Heart right ventricle (tissue), 16 donors: Measurements from ENCODE around the gene TBC1D8. TPM values are rescaled to one million over a fixed set of nuclear protein-coding genes. Genes with fewer than 3 reads are reported as not detected.

Source experiments
- ATAC-seq, 8 donors: fragments of 200-7000 bp; cut with Tn5 transposase; one replicate each; pipeline ENCODE4 v1.9.1; 2020; ENCODE audit warnings: mild to moderate bottlenecking in 8 of 8, moderate library complexity in 8 of 8, moderate number of reproducible peaks in 1 of 8
- DNase-seq, 2 donors: peaks; one replicate each; pipeline ENCODE4 v3.0.0-alpha.2; 2020
- H3K27ac ChIP-seq, 10 donors: fragments of 200-600 bp; sonication (generic) in 2 of 10; one replicate each; pipeline versions ENCODE4 v1.5.0 to v1.8.0; 2020 to 2022; ENCODE audit warnings: mild to moderate bottlenecking in 3 of 10
- H3K27me3 ChIP-seq, 7 donors: fragments of 200-600 bp; one replicate each; pipeline ENCODE4 v1.8.0; 2021 to 2022; ENCODE audit warnings: mild to moderate bottlenecking in 2 of 7
- H3K36me3 ChIP-seq, 9 donors: fragments of 200-600 bp; sonication (generic) in 1 of 9; one replicate each; pipeline versions ENCODE4 v1.5.0 to v1.8.0; 2020 to 2022; ENCODE audit warnings: mild to moderate bottlenecking in 2 of 9
- H3K4me1 ChIP-seq, 9 donors: fragments of 200-600 bp; sonication (generic) in 1 of 9; one replicate each; pipeline versions ENCODE4 v1.5.0 to v1.8.0; 2020 to 2022; ENCODE audit warnings: mild to moderate bottlenecking in 4 of 9
- H3K4me3 ChIP-seq, 10 donors: fragments of 200-600 bp; sonication (generic) in 2 of 10; one replicate each; pipeline versions ENCODE4 v1.5.0 to v1.8.0; 2020 to 2022; ENCODE audit warnings: mild to moderate bottlenecking in 7 of 10, moderate library complexity in 2 of 10
- H3K9me3 ChIP-seq, 11 donors: fragments of 200-600 bp in 10 of 11; sonication (generic) in 2 of 11; one replicate each; pipeline versions ENCODE4 v1.5.0 to v1.8.0; 2013 to 2022; ENCODE audit warnings: mild to moderate bottlenecking in 2 of 11, control low read depth in 1 of 11, moderate library complexity in 1 of 11
- WGBS, 2 donors: extraction: QIAGEN DNeasy Blood & Tissue Kit; methylation state at CpG; one replicate each; pipeline ENCODE4 v1.1.7; 2013; ENCODE audit warnings: inconsistent platforms in 1 of 2; 5-methylcytosine and 5-hydroxymethylcytosine counted together
- intact Hi-C, 10 donors: fragments of 100-400 bp; cut with DNase I; formaldehyde crosslinking; loops; one replicate each; pipeline versions ENCODE4 v1.11.1 to v1.14.2; 2022
- polyA plus RNA-seq, 2 donors: library from polyadenylated mRNA; stranded (reverse); fragments of 200-250 nt; gene quantifications; one replicate each; pipeline ENCODE4 v1.2.3, GENCODE V29; 2013
- total RNA-seq, 10 donors: library from RNA; stranded (reverse); fragmentation: NEBNext Ultra II Directional in 3 of 10; extraction: Animal tissue kit (Norgen Biotek cat#: 25700) in 3 of 10; gene quantifications; one replicate each; pipeline versions ENCODE4 v1.2.1 to v1.2.4, GENCODE V29; 2021 to 2023
- TF ChIP-seq, protein P1 (sequence below), 9 donors: fragments of 200-600 bp; sonication (generic) in 2 of 9; IDR thresholded peaks; one replicate each; pipeline versions ENCODE4 v1.5.0 to v1.8.0; 2021 to 2022; ENCODE audit warnings: antibody characterized with exemption in 9 of 9, mild to moderate bottlenecking in 5 of 9, moderate library complexity in 1 of 9
- donor health status: Arrhythmogenic right ventricular cardiomyopathy.
- donor health status: ischemic (EF 13 %, LVEDD 7.1; RV severe dilation, severe dysfunction).
- donor health status: healthy with polysubstance abuse.
- donor health status: DM: no; HTN: yes; CAD: no.
- donor health status: DM: no; HTN: no; CAD: no.
- donor health status: ischemic (EF 25% LVEDD 6.9; RV normal size, moderate dysfunction).
- donor health status: ischemic (EF 25% LVEDD 5.7; RV mildly dilated, moderate dysfunction).
- donor health status: healthy.
- donor health status: DM: yes; HTN: yes; CAD: no.
- donor health status: Ischemic cardiomyopathy.
- donor health status: ischemic (EF 35%, LVEDD 5.7; RV mildly dilated, moderate dysfunction).
- donor health status: nonischemic (EF 11% LVEDD 7.7; RV severe dilation, severe dysfunction).
- donor health status: DM: yes; HTN: yes; CAD: no.
- donor health status: PGD.
- donor health status: ischemic (EF 29% LVEDD 5.4; RV normal size, mild dysfunction).
- donor health status: nonischemic (EF 23%, LVEDD 6.1; RV moderate dilation, normal function).

The TBC1D8 gene
- total and polyA plus RNA-seq, 12 donors = 24.0 to 69.5 (median 55.5) TPM

DNA sequence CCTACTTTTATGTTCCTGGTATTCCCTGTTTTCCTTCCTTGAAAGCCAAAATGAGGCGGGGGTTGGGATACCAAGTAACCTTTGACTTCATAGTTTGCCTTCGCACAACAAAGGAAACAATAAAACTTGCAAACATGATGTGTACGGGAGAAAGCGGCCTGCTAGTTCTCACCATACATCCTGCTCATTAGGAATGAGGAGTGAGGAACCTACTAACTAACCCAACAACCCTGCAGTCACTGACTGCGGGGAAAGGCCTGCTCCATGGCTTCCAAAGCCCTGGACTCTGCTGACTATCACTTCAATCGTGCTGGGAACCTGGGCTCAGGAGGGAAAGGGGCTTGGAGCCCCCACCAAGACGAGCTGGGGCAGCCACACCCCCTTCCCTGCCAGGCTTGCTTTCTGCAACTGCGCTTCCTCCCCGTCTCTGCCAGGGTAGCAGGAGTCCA lies 124.9 kb downstream of the TBC1D8 start:
- intact Hi-C loops = loop anchor here in 1 of 10 donors (5.0 kb wide), 1 partner anchor 186 kb away; no protein-coding TSS in a partner anchor
- Histone ChIP-seq H3K4me3 (no peak overlapping the region), H3K9me3 (no peaks in the 10 kb centered on the region), H3K27ac (no peak overlapping the region), H3K4me1 (peaks cover 0 to 10% (median 0%) of the 10 kb centered on the region in 9 donors), H3K27me3 (no peaks in the 10 kb centered on the region), H3K36me3 (peaks cover 0 to 97% (median 31%) of the 10 kb centered on the region in 9 donors)
- ATAC-seq = no peak
- TF ChIP-seq, protein P1, sequence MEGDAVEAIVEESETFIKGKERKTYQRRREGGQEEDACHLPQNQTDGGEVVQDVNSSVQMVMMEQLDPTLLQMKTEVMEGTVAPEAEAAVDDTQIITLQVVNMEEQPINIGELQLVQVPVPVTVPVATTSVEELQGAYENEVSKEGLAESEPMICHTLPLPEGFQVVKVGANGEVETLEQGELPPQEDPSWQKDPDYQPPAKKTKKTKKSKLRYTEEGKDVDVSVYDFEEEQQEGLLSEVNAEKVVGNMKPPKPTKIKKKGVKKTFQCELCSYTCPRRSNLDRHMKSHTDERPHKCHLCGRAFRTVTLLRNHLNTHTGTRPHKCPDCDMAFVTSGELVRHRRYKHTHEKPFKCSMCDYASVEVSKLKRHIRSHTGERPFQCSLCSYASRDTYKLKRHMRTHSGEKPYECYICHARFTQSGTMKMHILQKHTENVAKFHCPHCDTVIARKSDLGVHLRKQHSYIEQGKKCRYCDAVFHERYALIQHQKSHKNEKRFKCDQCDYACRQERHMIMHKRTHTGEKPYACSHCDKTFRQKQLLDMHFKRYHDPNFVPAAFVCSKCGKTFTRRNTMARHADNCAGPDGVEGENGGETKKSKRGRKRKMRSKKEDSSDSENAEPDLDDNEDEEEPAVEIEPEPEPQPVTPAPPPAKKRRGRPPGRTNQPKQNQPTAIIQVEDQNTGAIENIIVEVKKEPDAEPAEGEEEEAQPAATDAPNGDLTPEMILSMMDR (IDR thresholded peaks at IDR 0.05) = no peak
- DNase-seq = no peak
- 70 to 74% methylated on average over 9 of the region's 9 CpGs for whole genome bisulfite sequencing, 2 donors

DNA sequence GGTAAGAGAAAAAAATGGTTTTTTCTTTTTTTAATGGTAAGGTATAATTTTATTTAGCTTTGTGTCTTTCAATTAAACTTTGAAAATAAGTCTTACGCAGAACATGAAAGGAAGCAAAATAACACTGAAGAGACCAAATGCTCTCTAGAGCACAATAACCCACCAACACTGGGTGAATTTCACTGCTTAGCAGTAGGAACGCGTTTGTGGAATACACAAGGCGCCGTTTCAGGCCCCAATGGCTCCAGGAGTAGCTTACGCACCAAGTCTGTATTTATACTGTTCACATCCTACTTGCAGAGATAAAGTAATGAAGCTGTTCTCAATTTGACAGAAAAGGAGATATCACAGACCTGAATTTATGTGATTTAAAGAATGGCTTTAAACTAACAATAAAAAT lies 125.6 kb downstream of the TBC1D8 start:
- Histone ChIP-seq H3K4me3 (no peak overlapping the region), H3K4me1 (peaks cover 0 to 3% (median 0%) of the 10 kb centered on the region in 9 donors), H3K27me3 (no peaks in the 10 kb centered on the region), H3K27ac (no peak overlapping the region), H3K9me3 (no peaks in the 10 kb centered on the region), H3K36me3 (peaks cover 0 to 100% (median 37%) of the 10 kb centered on the region in 9 donors)
- ATAC-seq (no peak), DNase-seq (no peak)
- intact Hi-C loops = loop anchor here in 1 of 10 donors (5.0 kb wide), 1 partner anchor 187 kb away; no protein-coding TSS in a partner anchor
- TF ChIP-seq, protein P1 (IDR thresholded peaks at IDR 0.05) = no peak
- 93 to 95% methylated on average over 6 of the region's 6 CpGs for WGBS, 2 donors

DNA sequence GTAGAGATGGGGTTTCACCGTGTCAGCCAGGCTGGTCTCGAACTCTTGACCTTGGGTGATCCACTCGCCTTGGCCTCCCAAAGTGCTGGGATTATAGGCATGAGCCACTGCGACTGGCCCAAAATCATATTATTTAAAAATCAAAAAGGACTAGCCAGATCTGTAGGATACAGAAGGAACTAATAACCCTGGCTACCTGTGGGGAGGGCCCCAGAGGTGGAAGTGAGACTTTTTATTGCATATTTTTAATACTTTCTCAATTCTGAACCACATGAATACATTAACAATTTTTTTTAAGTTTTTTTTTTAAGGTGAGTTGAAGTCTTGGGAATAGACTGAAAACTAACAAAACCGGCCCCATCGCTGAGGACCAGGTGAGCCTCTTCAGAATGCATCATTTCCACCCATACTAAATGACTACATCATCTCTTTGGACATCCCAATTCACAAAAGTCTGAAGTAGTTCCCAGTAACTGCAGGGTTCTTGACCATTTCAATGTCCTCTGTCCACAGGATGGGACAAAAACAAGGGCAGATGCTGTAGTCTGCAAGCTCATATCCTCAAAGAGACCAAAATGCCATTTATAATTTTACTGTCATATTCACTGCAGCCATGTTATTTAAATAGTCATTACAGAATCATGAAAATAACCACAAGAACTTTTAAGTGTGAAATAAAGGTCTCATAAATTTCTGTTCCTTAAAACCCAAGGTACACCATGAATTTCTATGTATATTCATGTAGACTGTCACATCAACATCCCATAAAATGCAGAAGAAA lies 127.7 kb downstream of the TBC1D8 start:
- intact Hi-C loops = no loop called here
- TF ChIP-seq, protein P1 (IDR thresholded peaks at IDR 0.05) = no peak
- Histone ChIP-seq H3K36me3 (peaks cover 0 to 100% (median 37%) of the 10 kb centered on the region in 9 donors), H3K27ac (no peak overlapping the region), H3K9me3 (no peaks in the 10 kb centered on the region), H3K4me1 (no peaks in the 10 kb centered on the region), H3K4me3 (no peak overlapping the region), H3K27me3 (no peaks in the 10 kb centered on the region)
- 96 to 98% methylated on average over 6 of the region's 6 CpGs for WGBS, 2 donors
- ATAC-seq = no peak
- DNase-seq = no peak

DNA sequence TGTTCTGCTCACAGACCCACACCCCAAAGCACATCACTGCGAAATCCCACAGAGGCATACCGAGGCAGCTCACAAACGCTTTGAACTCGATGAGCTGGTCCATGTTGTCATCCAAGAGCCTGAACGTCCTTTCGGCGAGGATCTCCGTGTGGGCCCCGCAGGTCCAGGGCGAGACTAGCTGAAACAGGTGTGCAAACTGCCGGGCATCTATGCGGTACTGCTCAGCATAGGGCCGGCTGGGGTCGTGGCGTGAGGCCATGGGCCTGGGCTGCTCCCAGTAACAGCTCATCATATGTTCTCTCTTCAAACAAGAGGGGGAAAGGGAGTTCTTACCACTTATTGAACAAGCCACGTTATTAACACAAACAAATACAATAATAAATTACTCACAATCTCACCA lies 129.0 kb downstream of the TBC1D8 start:
- intact Hi-C loops = no loop called here
- no peak for DNase-seq
- 89 to 91% methylated on average over 16 of the region's 16 CpGs for WGBS, 2 donors
- Histone ChIP-seq H3K4me1 (no peaks in the 10 kb centered on the region), H3K27ac (no peak overlapping the region), H3K9me3 (no peaks in the 10 kb centered on the region), H3K4me3 (no peak overlapping the region), H3K36me3 (peaks cover 0 to 98% (median 30%) of the 10 kb centered on the region in 9 donors), H3K27me3 (no peaks in the 10 kb centered on the region)
- peak in 2 of 8 donors; percentile 18 to 56 for ATAC-seq
- TF ChIP-seq, protein P1 (IDR thresholded peaks at IDR 0.05) = no peak
